GM20431 (cell line): ENCODE results near the gene SH3BP4.

ENCODE experiments used
- in situ Hi-C: fragments of 300-500 bp; cut with MseI, MboI; formaldehyde crosslinking; loops from one replicate; pipeline ENCODE4 v1.15.0; 2020; ENCODE audit warnings: low sequenced_read_pairs; ENCODE audit not compliant: unreplicated experiment

The SH3BP4 gene

GRCh38 chr2:234939996-234940395 is 11.8 kb upstream of the SH3BP4 start:
- in situ Hi-C loops, result no loop called here

DNA sequence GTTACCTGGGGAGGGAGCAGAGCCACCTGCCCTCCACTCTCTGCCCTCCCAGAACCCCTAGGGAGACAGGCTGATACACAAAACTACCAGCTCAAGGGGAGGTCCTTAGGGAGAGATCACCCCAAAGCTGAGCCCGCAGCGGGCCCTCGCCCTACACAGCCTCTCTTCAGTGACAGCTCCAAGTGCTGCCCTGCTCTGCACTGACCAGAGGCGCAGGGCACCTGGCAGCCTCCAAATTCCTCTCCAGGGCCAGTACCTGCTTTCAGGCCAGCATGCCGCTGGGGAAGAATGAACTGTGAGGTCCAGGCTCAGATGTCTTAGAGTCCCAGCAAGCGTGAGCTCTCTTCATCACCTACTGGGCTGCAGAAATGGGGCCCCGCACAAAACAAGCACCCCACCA is 11.3 kb upstream of the SH3BP4 start:
- in situ Hi-C loops, result no loop called here

DNA sequence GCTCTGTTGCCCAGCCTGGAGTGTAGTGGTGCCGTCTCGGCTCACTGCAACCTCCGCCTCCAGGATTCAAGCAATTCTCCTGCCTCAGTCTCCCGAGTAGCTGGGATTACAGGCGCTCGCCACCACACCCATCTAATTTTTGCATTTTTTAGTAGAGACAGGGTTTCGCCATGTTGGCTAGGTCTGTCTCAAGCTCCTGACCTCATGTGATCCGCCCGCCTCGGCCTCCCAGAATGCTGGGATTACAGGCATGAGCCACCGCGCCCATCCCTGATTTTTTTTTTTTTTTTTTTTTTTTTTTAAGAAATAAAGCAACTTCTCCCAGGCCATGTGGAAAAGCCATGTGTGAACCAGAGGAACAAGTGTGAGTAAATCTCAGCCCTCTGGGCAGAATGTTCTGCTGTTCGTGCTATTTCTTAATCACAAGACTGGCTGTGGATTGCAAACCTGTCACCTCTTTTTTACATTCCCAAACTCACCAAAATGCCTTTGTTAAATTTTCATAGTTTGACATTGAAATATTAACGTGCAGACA is 6.4 kb upstream of the SH3BP4 start:
- in situ Hi-C loops, result no loop called here

DNA sequence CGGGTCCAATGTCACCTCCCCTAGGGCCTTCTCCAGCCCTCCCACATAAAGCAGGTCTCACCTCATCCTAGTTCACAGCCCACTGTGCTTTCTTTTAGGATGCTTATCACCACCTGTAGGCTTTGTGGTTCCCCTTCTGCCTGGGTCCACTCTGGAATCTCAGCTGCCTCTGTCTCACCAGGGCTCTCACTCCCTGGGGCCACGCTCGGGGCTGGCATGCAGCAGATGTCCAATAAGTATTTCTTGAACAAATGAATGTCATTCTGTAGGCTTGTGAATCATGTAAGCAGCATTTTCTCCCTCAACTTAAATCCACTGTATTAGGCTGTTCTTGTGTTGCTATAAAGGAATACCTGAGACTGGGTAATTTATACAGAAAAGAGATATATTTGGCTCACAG is 4.3 kb upstream of the SH3BP4 start:
- in situ Hi-C loops, result no loop called here

- in situ Hi-C loops, result no loop called here
Observed at GRCh38 chr2:234949762-234950434, 1.9 kb upstream of the SH3BP4 start.

- in situ Hi-C loops, result no loop called here
Observed at GRCh38 chr2:234950435-234950729, 1.4 kb upstream of the SH3BP4 start.

- in situ Hi-C loops, result no loop called here
Observed at GRCh38 chr2:234950730-234951663, 820 bp upstream of the SH3BP4 start.

DNA sequence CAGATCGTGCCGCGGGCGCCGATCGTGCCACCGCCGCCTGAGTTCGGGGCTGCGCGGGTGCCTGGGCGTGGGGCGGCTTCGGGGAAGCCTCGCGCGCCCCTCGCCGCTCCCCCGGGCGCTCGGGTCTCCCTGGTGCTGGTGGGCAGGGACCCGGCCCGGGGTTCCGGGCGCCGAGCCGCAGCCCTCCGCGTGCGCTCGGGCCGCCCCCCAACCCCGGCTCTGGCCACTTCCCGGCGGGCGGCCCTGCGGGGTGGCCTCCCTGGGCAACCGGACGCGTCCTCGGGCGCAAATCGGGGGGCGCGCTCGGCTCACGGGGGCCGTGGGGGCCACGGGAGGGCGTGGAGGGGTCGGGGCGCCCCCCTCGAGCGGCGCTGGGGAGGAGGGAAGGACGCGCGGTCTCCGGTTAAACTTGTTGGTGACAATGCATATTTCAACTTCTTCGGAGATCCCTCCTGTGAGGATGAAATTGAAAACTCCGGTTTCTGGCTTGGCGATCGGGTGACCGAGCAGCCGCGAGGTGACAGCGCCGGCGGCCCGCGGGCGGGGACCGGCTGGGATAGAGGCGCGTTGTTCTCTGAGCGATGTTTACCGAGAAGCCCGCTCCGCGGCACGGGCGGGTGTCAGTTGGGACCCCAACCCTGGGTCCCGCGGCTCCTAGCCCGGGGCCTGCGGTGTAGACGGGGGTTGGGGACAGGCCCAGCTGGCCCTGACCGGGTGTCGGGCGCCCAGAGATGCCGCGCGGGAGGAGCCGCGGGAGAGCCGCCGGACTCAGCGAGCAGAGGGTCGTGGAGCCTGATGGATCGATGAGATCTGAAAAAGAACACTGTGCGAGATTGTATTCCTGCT is 676 bp downstream of the SH3BP4 start:
- in situ Hi-C loops, result no loop called here

GRCh38 chr2:234953116-234954031 is 1.6 kb downstream of the SH3BP4 start:
- in situ Hi-C loops, result no loop called here

GRCh38 chr2:234954551-234954992 is 2.8 kb downstream of the SH3BP4 start:
- in situ Hi-C loops, result no loop called here

DNA sequence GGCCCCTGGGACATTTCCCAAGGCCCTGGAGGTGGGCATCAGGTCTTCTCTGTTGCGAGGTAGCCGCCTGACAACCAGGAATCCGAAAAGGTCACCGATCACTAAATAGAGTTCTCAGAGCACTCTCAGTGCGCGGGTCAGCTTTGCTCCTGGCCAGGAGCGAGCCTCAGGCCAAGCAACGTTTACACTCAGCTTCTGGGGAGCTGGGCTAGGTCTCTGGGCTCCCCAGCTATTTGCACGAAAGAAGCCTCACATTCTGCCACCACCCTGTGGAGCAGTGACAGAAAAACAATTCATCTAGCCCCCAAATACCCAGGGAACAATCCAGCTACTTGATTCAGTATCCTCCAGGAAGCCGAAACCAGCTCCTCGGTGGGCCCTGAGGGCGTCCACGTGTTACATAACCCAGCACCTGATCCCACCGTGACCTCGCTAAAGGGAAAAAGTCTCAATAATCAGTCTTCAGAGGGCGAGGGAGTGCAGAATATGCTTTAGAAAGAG is 3.3 kb downstream of the SH3BP4 start:
- in situ Hi-C loops, result no loop called here

- in situ Hi-C loops, result no loop called here
Observed at GRCh38 chr2:234955971-234956509, 4.2 kb downstream of the SH3BP4 start.

DNA sequence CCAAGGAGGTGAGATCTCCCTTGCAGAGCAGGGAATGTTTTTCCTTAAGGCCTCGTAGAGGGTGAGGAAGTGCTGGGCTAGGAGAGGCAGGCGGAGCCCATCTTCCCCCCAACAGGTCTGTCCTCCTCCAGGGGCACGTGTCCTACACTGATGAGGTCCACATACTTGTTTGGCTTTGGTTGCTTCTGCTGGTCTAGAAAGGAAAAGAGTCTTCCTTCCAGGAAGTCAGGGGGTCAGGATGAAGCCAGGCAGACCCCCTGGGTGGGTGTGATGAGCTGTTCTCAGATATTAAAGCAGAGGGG is 6.0 kb downstream of the SH3BP4 start:
- in situ Hi-C loops, result no loop called here

GRCh38 chr2:234958311-234958710 is 6.5 kb downstream of the SH3BP4 start:
- in situ Hi-C loops, result no loop called here

- in situ Hi-C loops, result no loop called here
Observed at GRCh38 chr2:234958746-234959395, 7.1 kb downstream of the SH3BP4 start.

- in situ Hi-C loops, result no loop called here
Observed at GRCh38 chr2:234960175-234961088, 8.6 kb downstream of the SH3BP4 start.

DNA sequence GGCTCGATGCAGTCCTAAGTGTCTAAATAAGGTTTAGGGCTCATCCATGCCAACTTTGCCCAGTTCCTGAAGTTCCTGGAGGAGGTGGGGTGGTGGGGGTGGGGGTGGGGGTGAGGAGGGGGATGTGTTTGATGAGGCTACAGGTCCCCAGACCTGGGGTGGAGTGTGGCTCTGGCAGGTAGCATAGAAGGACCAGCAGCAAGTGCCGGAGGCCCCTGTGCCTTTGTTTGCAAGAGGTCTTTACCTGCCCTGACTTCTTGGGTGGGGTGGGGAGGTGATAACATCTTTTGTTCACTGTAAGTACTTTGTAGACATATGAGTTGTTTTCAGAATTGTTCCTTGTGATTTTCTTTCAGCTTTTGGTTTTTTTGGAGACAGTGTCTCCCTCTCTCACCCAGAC is 10.0 kb downstream of the SH3BP4 start:
- in situ Hi-C loops, result no loop called here
